HFF-Myc (cell line): ENCODE results near the gene OR10H4.
"Not testable (repeated sequence)": the region's sequence is repeated elsewhere in the genome, so short reads cannot be mapped to it uniquely, and the experiment has no call there.

Source experiments
- DNase-seq: peaks from one replicate; pipeline ENCODE4 v3.0.0-alpha.2; 2011; ENCODE audit warnings: low read depth; ENCODE audit errors: extremely low read depth
- H3K4me3 ChIP-seq: replicated peaks from 2 replicates; pipeline ENCODE4 v1.5.1; 2011; ENCODE audit warnings: low read depth, mild to moderate bottlenecking, control low read depth, low read length
- TF ChIP-seq, protein P1 (sequence below): IDR thresholded peaks from 2 replicates; pipeline ENCODE4 v1.5.1; 2012; ENCODE audit warnings: mild to moderate bottlenecking, low read depth, low read length, control low read depth; ENCODE audit errors: missing control alignments

OR10H4 gene

DNA sequence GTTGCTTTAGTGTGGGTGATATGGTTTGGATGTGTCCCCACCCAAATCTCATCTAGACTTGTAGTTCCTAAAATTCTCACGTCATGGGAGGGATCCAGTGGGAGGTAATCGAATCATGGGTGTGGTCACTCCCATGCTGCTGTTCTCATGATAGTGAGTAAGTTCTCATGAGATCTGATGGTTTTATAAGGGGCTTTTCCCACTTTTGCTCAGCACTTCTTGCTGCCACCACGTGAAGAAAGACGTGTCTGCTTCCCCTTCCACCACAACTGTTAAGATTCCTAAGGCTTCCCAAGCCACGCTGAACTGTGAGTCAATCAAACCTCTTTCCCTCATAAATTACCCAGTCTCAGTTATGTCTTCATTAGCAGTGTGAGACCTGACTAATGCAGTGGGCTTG lies 26.0 kb downstream of the OR10H4 start:
- DNase-seq, result no peak
- TF ChIP-seq, protein P1, sequence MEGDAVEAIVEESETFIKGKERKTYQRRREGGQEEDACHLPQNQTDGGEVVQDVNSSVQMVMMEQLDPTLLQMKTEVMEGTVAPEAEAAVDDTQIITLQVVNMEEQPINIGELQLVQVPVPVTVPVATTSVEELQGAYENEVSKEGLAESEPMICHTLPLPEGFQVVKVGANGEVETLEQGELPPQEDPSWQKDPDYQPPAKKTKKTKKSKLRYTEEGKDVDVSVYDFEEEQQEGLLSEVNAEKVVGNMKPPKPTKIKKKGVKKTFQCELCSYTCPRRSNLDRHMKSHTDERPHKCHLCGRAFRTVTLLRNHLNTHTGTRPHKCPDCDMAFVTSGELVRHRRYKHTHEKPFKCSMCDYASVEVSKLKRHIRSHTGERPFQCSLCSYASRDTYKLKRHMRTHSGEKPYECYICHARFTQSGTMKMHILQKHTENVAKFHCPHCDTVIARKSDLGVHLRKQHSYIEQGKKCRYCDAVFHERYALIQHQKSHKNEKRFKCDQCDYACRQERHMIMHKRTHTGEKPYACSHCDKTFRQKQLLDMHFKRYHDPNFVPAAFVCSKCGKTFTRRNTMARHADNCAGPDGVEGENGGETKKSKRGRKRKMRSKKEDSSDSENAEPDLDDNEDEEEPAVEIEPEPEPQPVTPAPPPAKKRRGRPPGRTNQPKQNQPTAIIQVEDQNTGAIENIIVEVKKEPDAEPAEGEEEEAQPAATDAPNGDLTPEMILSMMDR, result no peak
- H3K4me3 ChIP-seq, result no peak overlapping the region

DNA sequence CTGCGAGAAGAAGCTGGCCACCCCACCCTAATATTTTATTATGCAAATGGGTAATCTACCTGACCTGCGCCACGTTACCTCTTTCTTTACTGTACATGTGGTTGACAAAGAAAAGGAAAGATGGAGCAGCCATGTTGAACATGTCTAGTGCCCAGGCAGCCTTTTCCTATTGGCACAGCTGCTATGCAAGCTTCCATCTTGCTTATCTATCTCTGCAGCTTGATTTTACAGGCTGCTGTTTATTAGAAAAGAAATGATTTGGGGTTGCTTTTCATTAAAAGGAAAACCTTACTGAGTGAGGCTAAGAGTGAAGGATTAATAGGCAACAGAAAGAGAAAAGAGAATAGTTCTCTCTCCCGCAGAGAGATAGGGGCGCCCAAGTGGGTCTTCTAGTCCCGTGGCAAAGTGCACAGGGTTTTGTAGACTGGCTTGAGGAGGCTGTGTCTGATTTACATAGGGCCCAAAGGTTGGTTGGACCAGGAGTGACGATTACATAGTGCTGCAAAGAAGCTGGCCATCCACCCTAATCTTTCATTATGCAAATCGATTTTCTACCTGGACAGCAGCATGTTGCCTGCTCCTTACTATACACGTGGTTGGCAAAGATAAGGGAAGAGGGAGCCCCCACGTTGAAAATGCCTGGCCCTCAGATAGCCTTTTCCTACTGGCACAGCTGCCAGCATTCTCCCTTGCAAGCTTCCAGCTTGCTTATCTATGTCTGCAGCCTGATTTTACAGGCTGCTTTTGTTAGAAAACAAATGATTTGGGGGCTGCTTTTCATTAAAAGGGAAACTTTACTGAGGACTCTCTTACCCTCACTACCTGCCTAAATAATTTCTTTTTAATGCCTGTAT lies 28.3 kb downstream of the OR10H4 start:
- no peak for DNase-seq
- TF ChIP-seq, protein P1, result no peak

DNA sequence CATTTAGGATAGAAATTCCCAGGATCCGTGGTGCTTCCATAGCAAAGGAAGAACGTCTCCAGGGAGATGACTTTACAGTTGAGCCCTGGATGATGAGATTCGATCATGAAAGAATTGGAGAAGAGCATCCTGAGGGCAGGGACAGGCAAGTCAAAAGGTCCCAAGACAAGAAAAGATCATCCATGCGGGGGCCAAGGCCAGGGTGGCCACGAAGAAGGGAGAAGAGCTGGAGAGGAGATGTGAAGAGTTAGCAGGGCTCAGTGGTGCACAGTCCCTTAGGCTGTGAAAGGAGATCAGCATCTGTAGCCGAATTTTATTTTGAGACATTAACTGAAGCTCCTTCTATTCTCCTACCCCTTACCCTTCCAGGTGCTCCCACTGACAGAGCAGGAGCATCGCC lies 28.9 kb downstream of the OR10H4 start:
- TF ChIP-seq, protein P1, result no peak
- no peak overlapping the region for H3K4me3 ChIP-seq
- DNase-seq, result no peak

More for the DNA sequence above, 28.3 kb downstream of the OR10H4 start:
- H3K4me3 ChIP-seq, result no peak overlapping the region

DNA sequence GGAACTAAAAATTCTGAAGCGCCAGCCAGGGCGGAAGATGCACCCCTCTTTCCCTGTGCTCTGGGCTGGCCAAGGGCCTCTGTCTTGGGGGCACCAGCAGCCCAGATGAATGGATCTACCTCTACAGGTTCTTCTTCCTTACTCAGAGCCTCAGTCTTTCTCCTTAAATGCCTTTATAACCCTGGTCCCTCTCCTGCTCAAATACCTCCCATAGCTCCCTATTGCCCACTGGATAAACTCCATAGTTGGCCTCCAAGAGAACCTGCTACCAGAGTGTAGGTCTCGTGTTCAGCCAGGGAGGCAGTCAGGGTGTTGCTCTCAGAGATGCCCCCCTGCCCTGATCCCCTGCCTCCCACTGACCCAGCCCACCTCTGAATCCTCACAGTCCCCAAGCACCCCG lies 30.5 kb downstream of the OR10H4 start:
- no peak overlapping the region for H3K4me3 ChIP-seq
- no peak for DNase-seq

DNA sequence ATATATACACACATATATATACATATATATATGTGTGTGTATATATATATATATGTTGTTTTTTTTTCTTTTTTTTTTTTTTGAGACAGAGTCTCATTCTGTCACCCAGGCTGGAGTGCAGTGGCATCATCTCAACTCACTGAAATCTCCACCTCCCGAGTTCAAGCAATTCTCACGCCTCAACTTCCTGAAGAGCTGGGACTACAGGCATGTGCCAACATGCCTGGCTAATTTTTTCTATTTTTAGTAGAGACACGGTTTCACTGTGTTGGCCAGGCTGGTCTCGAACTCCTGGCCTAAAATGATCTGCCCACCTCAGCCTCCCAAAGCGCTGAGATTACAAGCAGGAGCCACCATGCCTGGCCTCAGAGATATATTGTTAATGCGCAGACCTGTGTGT lies 37.0 kb downstream of the OR10H4 start:
- not testable (repeated sequence) for H3K4me3 ChIP-seq, DNase-seq

More for the DNA sequence above, 30.5 kb downstream of the OR10H4 start:
- TF ChIP-seq, protein P1, result no peak

DNA sequence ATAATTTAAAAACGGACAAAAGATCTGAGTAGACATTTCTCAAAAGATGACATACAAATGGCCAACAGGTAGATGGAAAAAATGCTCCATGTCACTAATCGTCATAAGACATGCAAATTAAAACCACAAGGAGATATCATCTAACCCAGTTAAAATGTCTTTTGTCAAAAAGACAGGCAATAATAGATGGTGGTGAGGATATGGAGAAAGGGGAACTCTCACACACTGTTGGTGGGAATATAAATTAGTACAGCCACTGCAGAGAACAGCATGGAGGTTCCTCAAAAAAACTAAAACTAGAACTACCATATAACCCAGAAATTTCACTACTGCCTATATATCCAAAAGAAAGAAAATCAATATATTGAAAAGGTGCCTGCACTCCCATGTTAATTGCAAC lies 37.9 kb downstream of the OR10H4 start:
- TF ChIP-seq, protein P1, result no peak
- H3K4me3 ChIP-seq, result no peak overlapping the region
- no peak for DNase-seq

DNA sequence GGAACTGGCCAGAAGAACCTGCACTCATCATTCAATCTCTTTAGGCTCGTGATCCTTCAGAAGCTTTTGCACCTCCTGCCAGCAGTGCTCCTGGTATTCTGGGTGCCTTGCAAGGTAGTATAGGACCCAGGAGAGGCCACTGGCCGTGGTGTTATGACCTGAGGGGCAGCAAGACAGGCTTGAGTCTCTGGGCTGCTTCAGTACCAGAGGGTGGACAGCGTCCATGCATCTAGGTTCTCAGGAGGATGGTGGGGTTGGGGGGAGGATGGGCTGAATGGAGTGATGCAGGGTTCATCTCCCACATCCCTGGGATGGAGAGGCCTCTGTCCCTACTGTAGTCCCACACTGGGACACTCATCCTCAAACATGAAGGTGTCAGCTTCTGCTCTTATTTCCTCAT lies 41.1 kb downstream of the OR10H4 start:
- TF ChIP-seq, protein P1, result no peak
- DNase-seq, result no peak
- no peak overlapping the region for H3K4me3 ChIP-seq
